ENCODE data around the gene ACSS1.
"Not testable (repeated sequence)": the region's sequence is repeated elsewhere in the genome, so short reads cannot be mapped to it uniquely, and the experiment has no call there.

The ACSS1 gene

GRCh38 chr20:25009218-25010145 lies 48.5 kb downstream of the ACSS1 start:
- DNase-seq (ENCODE audit: low read depth), result no peak

- DNase-seq (ENCODE audit: low read depth), result no peak
Measured at GRCh38 chr20:25008388-25009217, 49.3 kb downstream of the ACSS1 start.

- no peak for DNase-seq (ENCODE audit: low read depth)
Measured at GRCh38 chr20:25007491-25008305, 50.2 kb downstream of the ACSS1 start.

- DNase-seq (ENCODE audit: low read depth), result no peak
Measured at GRCh38 chr20:25006431-25007167, 51.3 kb downstream of the ACSS1 start.

- DNase-seq (ENCODE audit: low read depth), result no peak
Measured at GRCh38 chr20:25005661-25006060, 52.3 kb downstream of the ACSS1 start.

- DNase-seq (ENCODE audit: low read depth), result no peak
Measured at GRCh38 chr20:25005220-25005619, 52.7 kb downstream of the ACSS1 start.

- DNase-seq (ENCODE audit: low read depth), result no peak
Measured at GRCh38 chr20:25003002-25003401, 54.9 kb downstream of the ACSS1 start.

- not testable (repeated sequence) for DNase-seq (ENCODE audit: low read depth)
Measured at GRCh38 chr20:25001323-25001722, 56.6 kb downstream of the ACSS1 start.

- DNase-seq (ENCODE audit: low read depth), result peak; percentile 77
Measured at GRCh38 chr20:25000268-25000801, 57.6 kb downstream of the ACSS1 start.

- no peak for DNase-seq (ENCODE audit: low read depth)
Measured at GRCh38 chr20:24999568-24999967, 58.4 kb downstream of the ACSS1 start.

GRCh38 chr20:24998631-24999445 lies 59.1 kb downstream of the ACSS1 start:
- no peak for DNase-seq (ENCODE audit: low read depth)

- DNase-seq (ENCODE audit: low read depth), result no peak
Measured at GRCh38 chr20:24998121-24998520, 59.8 kb downstream of the ACSS1 start.

- DNase-seq (ENCODE audit: low read depth), result no peak
Measured at GRCh38 chr20:24996449-24997377, 61.2 kb downstream of the ACSS1 start.

- DNase-seq (ENCODE audit: low read depth), result peak; percentile 15
Measured at GRCh38 chr20:24995741-24996448, 62.0 kb downstream of the ACSS1 start.

GRCh38 chr20:24994470-24995368 lies 63.2 kb downstream of the ACSS1 start:
- DNase-seq (ENCODE audit: low read depth), result peak; percentile 80

GRCh38 chr20:24994186-24994465 lies 63.8 kb downstream of the ACSS1 start:
- no peak for DNase-seq (ENCODE audit: low read depth)

- peak; percentile 72 for DNase-seq (ENCODE audit: low read depth)
Measured at GRCh38 chr20:24993337-24994185, 64.4 kb downstream of the ACSS1 start.
